Embryonic facial prominence (tissue), 1 donor: Measurements from ENCODE around the gene PCDHB7.
"Not testable (repeated sequence)": the region's sequence is repeated elsewhere in the genome, so short reads cannot be mapped to it uniquely, and the experiment has no call there.

Source experiments
- DNase-seq: peaks from one replicate; pipeline ENCODE4 v3.0.0-alpha.2; 2016; ENCODE audit errors: extremely low spot score

Gene PCDHB7

GRCh38 chr5:141172381-141173204 lies at the start of gene PCDHB7:
Gene PCDHB7, plus strand, starts transcription at chr5:141172644. Its CDS starts 192 bp downstream, at chr5:141172836.
- DNase-seq, result no peak

- DNase-seq, result not testable (repeated sequence)
Measured at GRCh38 chr5:141123396-141124135, 48.9 kb upstream of the PCDHB7 start.

- DNase-seq, result no peak
Measured at GRCh38 chr5:141127305-141127704, 45.1 kb upstream of the PCDHB7 start.

- DNase-seq, result no peak
Measured at GRCh38 chr5:141135030-141135717, 37.3 kb upstream of the PCDHB7 start, which contains the start of gene PCDHB5. Gene PCDHB5, plus strand, starts transcription at chr5:141135206. Its CDS starts 229 bp downstream, at chr5:141135435.

- DNase-seq, result no peak
Measured at GRCh38 chr5:141135718-141136266, 36.7 kb upstream of the PCDHB7 start.

GRCh38 chr5:141137346-141137745 lies 35.1 kb upstream of the PCDHB7 start:
- not testable (repeated sequence) for DNase-seq

GRCh38 chr5:141149812-141150211 lies 22.6 kb upstream of the PCDHB7 start, which contains the start of gene PCDHB6:
Gene PCDHB6, plus strand, starts transcription at chr5:141150057. Its CDS starts 201 bp downstream, at chr5:141150258.
- no peak for DNase-seq

GRCh38 chr5:141150224-141150992 lies 22.0 kb upstream of the PCDHB7 start:
- DNase-seq, result no peak

- DNase-seq, result no peak
Measured at GRCh38 chr5:141150993-141151325, 21.5 kb upstream of the PCDHB7 start.

GRCh38 chr5:141151632-141152031 lies 20.8 kb upstream of the PCDHB7 start:
- DNase-seq, result not testable (repeated sequence)

- DNase-seq, result not testable (repeated sequence)
Measured at GRCh38 chr5:141152096-141152495, 20.3 kb upstream of the PCDHB7 start.

GRCh38 chr5:141155540-141156374 lies 16.7 kb upstream of the PCDHB7 start:
- DNase-seq, result no peak

GRCh38 chr5:141157356-141157755 lies 15.1 kb upstream of the PCDHB7 start:
- DNase-seq, result not testable (repeated sequence)

GRCh38 chr5:141157901-141158300 lies 14.5 kb upstream of the PCDHB7 start:
- DNase-seq, result not testable (repeated sequence)

GRCh38 chr5:141174291-141175104 lies 2.1 kb downstream of the PCDHB7 start:
- not testable (repeated sequence) for DNase-seq

- no peak for DNase-seq
Measured at GRCh38 chr5:141175933-141176332, 3.5 kb downstream of the PCDHB7 start.

GRCh38 chr5:141177577-141178191 lies 5.2 kb downstream of the PCDHB7 start, which contains the start of gene PCDHB8:
Gene PCDHB8, plus strand, starts transcription at chr5:141177790. Its CDS starts 245 bp downstream, at chr5:141178035.
- DNase-seq, result not testable (repeated sequence)

- DNase-seq, result not testable (repeated sequence)
Measured at GRCh38 chr5:141179371-141179770, 6.9 kb downstream of the PCDHB7 start.

- DNase-seq, result not testable (repeated sequence)
Measured at GRCh38 chr5:141179876-141180275, 7.4 kb downstream of the PCDHB7 start.
